ENCODE results near the gene LRP5.
"Not testable (repeated sequence)": the region's sequence is repeated elsewhere in the genome, so short reads cannot be mapped to it uniquely, and the experiment has no call there.

LRP5 gene

DNA sequence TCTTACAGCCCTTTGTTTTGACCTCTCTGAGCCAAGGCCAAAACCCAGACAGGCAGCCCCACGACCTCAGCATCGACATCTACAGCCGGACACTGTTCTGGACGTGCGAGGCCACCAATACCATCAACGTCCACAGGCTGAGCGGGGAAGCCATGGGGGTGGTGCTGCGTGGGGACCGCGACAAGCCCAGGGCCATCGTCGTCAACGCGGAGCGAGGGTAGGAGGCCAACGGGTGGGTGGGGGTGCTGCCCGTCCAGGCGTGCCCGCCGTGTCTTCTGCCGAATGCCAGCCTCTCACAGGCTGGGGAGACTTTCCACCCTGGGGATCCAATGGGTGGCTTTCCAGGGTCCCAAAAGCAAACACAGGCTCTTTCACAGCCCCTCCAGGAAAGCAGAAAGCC, 111.1 kb downstream of the LRP5 start:
- no peak for DNase-seq (ENCODE audit: low read depth)

DNA sequence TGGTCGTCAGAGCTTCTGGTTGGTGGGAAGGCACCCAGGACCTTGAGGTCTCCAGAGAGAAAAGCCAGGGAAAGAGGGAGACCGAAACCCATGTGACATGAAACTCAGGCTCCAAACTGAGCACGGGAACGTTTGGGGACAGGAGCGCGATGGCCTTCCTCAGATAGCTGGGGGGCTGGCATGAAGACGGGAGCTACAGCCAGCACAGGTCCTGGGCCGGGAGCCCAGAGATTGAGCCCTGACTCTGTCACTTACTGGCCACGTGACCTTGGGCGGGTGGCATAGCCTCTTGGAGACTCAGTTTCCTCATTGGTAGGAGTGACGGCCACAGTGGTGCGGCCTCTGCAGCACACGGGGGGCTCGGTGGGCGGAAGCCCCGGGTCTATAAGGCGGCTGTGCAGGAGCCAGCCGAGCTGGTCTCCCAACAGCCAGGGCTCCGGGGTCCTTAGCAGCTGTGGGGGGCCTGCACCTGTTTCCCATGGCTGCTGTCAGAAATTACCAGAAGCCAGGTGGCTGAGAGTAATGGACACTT, 111.8 kb downstream of the LRP5 start:
- no peak for DNase-seq (ENCODE audit: low read depth)

DNA sequence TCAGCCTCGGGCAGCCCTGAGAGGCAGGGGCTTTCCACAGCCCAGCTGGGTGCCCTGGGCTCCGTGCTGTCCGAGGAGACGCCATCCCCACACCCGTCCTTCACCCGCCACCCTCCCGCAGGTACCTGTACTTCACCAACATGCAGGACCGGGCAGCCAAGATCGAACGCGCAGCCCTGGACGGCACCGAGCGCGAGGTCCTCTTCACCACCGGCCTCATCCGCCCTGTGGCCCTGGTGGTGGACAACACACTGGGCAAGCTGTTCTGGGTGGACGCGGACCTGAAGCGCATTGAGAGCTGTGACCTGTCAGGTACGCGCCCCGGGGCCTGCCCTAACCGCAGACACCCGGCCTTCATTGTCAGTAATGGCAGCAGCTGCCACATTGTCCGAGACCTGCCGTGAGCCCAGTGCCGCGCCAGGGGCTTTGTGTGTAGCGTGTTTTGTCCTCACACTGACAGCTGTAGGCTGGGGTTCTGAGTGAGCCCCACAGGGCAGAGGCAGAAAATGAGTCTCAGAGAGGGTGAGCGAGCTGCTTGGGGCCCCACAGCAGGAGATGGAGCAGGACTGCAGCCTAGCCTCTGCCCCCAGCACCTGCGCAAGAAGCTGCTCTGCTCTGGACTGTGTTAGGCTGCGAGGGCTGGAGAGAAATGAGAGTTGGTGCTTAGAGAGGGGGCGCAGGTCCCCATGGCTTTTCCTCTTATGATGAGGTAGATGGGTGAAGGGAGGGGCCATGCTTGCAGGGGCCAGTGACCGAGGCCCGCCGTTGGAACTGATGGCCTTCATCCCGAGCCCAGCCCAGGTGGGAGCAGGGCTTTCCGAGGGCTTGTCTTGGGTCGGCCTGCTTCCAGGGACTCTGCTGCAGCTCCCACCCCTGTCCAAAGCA, 112.8 kb downstream of the LRP5 start:
- no peak for DNase-seq (ENCODE audit: low read depth)

DNA sequence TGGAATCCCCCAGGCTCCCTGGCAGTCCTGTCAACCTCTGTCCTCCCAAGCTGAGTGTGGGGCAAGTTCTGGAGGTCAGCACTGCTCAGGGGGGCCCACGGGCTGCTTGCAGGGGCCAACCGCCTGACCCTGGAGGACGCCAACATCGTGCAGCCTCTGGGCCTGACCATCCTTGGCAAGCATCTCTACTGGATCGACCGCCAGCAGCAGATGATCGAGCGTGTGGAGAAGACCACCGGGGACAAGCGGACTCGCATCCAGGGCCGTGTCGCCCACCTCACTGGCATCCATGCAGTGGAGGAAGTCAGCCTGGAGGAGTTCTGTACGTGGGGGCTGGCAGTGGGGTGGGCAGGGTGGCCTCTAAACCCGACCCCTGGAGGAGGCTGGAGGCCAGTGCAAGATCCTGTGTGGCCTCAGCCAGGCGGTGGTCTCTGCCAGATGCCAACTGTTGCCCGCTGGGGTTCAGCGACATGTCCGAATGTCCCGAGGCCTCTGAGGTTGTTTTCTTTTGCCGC, 113.5 kb downstream of the LRP5 start:
- DNase-seq (ENCODE audit: low read depth): no peak

DNA sequence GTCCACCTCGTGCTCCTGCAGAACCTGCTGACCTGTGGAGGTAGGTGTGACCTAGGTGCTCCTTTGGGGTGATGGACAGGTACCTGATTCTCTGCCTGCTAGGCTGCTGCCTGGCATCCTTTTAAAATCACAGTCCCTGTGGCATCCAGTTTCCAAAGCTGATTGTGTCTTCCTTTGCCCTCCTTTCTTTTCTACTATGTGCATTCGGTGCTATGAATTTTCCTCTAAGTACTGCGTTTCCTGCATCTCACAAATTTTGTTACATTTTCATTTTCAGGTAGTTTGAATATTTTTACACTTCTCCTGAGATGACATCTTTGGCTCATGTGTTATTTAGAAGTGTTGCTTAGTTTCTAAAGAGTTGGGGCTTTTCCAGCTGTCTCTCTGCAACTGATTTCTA, 117.3 kb downstream of the LRP5 start:
- DNase-seq (ENCODE audit: low read depth): no peak

DNA sequence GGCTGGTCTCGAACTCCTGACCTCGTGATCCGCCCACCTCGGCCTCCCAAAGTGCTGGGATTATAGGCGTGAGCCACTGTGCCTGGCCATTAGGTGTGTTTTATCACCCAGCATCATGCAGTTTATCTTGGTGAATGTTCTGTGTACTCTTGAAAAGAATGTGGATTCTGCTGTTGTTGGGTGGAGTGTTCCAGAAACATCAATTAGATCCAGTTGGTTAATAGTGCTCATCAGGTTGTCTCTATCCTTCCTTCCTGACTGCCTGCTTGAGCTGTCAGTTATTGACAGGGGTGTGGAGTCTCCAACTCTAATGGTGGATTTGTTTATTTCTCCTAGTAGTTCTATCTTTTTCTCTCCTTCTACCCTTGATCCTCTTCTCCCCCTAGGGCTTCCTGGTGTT, 118.0 kb downstream of the LRP5 start:
- no peak for DNase-seq (ENCODE audit: low read depth)

DNA sequence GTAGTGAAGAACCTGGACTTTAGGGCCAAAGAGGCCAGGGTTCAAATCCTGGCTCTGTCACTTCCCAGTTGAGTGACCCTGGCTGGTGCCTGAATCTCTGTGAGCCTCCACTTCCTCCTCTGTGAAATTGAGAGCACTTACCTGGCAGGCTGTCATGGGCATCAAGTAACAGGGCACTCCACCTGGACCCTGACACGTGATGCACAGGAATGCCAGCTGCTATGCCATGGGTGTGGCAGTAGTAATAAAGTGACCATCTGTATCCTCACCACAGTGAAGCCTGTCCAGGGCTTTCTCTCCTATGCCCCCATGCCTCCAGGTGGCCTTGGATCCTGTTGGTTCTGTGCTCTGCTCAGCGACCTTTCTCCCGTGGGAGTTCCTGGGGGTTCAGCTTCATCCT, 118.4 kb downstream of the LRP5 start:
- DNase-seq (ENCODE audit: low read depth): no peak

DNA sequence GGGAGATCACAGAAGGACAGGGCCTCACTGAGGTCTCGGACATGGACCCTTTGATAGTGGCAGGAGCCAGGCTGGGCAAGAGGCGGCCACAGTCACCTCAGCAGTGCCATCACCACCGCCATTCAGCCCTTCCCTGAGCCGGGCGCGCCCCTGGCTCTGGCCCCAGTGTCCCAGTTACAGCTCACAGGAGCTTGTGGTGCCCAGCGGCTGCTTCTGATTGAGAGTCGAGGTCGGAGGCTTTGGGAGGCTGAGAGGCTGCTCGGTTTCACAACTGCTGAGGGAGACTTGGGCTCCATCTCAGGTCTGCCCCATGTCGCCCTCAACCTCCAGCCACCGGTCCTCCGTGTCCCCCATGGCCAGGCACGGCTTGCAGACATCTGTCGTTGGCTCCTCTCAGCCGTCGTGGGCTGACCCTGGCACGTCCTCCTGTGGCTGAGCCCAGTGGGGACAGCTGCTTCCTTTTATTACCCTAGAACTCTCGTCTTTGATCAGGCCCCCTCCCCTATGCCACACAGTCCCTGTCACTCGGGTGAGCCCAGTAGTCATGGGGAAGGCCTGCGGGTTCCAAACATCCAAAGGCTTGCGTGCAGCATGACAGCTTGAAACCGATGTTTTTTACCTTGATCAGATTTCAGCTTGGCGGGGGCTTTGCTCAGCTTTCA, 119.7 kb downstream of the LRP5 start:
- no peak for DNase-seq (ENCODE audit: low read depth)

DNA sequence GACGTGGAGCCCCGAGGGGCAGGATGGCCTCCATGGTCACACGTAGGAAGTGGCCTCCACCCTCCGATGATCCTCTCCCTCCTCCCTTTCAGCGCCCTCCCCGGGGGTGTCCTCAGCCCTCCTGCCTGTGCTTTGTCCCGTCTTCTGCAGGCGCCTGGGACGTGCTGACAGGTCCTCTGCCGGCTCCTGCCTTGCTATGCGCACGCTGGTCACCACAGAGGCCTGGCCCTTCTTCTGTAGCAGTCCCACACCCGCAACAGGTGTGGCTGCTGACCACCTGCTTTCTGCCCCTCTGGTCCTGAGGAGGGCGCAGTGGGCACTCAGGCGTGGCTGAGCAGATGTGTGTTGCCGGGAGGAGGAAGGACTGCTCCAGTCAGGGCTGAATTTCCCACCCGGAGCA, 120.5 kb downstream of the LRP5 start:
- DNase-seq (ENCODE audit: low read depth): no peak

DNA sequence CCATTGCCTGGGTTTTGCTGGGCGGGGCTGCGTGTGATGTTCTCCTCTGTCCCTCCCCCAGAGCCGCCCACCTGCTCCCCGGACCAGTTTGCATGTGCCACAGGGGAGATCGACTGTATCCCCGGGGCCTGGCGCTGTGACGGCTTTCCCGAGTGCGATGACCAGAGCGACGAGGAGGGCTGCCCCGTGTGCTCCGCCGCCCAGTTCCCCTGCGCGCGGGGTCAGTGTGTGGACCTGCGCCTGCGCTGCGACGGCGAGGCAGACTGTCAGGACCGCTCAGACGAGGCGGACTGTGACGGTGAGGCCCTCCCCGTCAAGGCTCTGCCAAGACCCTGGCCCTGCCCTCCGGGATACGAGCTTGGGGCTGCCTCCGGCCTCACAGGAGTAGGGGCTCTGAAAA, 121.2 kb downstream of the LRP5 start:
- DNase-seq (ENCODE audit: low read depth): no peak

DNA sequence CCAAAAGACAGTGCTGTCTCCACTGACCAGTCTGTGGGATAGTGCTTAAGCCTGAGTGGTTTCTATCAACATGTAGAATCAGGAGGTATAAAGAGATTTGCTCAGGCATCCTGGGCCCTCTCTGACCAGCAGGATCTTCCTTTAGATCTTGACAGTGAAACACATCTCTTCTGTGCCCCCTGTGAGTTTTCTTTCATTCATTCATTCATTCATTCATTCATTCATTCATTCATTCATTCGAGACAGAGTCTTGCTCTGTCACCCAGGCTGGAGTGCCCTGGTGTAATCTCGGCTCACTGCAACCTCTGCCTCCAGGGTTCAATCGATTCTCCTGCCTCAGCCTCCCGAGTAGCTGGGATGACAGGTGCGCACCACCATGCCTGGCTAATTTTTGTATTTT, 121.8 kb downstream of the LRP5 start:
- not testable (repeated sequence) for DNase-seq (ENCODE audit: low read depth)

DNA sequence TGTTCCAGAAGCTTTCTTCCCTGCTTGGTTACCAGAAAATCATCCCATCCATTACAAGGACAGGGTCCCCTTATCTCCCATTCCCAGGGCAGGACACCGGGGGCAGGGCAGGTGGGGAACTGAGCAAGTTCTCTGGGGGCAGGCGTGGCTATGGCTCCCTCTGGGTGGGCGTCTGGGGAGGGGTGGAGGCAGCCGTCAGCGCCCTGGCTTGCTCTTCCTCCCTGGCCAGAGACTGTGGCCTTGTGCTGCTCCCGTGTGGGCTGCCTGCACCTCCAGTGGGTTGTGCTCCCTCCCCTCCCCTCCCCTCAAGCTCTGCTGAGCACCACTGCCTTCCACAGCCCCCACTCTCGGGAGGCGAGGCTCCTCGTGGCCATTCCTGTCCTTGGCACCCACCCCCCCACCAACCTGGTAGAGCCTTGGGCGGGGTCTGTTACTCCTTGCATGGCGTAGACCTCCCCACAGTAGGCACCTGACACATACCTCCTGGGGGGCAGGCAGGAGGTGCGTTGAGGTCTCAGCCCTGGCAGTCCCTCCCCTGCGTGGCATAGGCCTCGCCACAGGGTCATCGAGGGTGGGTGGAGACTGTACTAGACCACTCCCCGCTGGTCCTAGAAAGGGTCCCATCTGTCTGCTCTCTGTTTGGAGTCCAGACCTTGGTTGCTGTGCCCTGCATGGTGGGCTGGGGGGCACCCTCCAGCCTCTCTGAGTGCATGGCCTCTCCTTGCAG, 123.9 kb downstream of the LRP5 start:
- no peak for DNase-seq (ENCODE audit: low read depth)

DNA sequence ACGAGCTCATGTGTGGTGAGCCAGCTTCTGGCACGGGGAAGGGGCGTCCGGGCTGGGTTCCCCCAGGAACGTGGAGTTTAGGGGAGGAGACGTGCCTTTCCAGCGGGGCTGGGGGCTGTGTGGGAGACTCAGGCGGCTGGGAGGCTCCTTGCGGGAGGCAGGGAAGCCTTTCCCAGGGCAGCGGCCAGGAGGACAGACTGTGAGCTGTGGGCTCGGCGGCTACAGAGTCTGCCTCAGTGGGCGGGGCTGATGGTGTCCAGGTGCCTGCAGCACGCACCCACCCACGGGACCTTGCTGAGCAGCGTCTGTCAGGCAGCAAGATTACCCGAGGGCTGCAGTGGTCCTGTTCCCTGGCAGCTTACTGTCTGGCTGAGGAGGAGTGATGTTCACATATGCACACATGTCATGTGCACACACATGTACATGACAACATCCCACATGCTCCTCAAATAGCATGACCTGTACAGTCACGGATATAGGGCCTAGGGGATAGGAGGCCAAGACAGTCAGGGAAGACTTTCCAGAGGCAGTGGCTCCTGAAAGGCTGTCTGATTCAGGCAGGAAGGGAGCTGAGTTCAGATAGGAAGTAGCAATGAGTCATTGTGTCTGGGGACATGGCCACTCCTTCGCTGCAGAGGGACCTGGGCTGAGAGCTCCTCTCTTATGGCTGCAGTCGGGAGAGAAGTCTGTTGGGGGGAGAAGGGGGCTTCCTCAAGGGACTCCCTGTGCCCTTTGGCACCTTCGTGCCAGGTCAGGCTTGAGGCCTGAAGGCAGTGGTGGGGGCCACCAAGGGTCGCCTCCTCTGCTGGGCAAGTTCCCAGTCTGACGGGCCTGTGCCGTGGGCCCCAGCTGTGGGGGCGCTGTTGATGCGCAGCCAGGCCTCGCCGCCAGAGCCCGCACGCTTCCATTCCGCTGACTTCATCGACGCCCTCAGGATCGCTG, 124.9 kb downstream of the LRP5 start:
- DNase-seq (ENCODE audit: low read depth): peak; percentile 42

DNA sequence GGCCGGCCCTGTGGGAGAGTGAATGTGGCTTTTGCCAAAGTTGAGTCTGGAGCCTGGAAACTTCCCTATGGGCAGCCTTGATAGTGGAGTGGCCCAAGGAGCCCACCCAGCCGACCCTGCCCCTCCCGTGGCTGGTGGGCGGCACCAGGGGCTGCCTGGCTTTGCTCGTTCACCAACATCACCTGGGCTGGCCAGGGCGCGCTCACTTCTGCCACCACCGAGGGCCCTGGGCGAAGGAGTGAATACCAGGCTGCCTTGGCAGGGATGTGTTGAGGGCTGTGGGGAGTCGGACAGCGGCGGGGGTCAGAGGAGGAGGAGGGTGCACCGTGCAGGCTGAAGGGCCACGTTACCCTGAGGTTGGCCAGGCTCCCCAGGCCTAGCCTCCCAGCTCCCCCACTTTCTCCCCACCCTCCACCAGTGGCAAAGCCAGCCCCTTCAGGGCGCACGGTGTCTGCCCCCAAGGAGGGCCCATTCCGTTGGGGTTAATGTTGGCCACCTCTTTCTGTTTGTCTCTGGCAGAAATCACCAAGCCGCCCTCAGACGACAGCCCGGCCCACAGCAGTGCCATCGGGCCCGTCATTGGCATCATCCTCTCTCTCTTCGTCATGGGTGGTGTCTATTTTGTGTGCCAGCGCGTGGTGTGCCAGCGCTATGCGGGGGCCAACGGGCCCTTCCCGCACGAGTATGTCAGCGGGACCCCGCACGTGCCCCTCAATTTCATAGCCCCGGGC, 125.7 kb downstream of the LRP5 start:
- DNase-seq (ENCODE audit: low read depth): no peak

DNA sequence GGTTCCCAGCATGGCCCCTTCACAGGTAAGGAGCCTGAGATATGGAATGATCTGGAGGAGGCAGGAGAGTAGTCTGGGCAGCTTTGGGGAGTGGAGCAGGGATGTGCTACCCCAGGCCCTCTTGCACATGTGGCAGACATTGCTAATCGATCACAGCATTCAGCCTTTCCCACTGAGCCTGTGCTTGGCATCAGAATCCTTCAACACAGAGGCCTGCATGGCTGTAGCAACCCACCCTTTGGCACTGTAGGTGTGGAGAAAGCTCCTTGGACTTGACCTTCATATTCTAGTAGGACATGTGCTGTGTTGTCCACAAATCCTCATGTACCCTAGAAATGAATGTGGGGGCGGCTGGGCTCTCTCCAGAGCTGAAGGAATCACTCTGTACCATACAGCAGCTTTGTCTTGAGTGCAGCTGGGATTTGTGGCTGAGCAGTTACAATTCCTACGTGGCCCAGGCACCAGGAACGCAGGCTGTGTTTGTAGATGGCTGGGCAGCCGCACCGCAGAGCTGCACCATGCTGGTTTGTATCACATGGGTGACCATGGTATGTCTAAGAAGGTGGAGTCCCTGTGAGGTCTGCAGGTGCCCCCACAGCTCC, 126.4 kb downstream of the LRP5 start:
- DNase-seq (ENCODE audit: low read depth): no peak

DNA sequence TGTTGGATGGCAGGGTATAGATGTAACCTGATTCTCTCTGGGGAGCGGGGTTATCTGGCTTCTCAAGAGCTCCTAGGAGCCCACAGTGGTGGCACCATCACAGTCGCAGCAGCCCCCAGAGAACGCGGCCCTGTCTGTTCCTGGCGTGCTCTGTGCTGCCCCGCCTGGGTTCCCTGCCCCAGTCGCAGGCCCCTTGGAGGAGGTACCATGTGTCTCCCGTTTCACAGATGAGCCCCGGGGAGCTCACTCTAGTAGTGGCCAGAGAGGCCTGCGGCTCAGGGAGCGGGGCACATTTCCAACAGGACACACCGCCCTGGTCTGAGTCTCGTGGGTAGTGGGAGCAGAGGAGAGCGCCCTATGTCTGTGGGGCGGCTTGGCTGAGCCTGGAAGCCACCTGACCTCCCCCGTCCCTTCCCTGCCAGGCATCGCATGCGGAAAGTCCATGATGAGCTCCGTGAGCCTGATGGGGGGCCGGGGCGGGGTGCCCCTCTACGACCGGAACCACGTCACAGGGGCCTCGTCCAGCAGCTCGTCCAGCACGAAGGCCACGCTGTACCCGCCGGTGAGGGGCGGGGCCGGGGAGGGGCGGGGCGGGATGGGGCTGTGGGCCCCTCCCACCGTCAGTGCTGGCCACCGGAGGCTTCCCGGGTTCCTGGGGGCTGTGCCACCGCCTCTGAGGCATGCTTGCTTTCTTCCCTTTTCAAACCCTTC, 127.1 kb downstream of the LRP5 start:
- DNase-seq (ENCODE audit: low read depth): no peak

DNA sequence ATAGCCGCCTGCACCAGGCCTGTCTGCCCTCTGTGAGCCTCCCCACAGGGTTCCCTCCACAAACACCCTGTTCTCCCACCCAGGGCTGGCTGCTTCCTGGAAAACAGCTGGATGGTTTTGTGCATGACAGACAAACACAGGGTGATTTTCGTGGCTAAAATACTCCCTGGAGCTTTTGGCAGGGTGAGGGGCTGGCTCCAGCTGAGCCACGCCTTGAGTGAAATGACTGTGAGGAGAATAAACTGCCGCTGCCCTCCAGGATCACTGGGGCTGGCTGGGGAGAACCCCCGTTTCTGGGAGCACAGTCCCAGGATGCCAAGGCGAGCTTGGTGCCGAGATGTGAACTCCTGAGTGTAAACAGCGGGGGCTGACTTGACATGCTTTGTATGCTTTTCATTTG, 127.8 kb downstream of the LRP5 start:
- DNase-seq (ENCODE audit: low read depth): no peak

DNA sequence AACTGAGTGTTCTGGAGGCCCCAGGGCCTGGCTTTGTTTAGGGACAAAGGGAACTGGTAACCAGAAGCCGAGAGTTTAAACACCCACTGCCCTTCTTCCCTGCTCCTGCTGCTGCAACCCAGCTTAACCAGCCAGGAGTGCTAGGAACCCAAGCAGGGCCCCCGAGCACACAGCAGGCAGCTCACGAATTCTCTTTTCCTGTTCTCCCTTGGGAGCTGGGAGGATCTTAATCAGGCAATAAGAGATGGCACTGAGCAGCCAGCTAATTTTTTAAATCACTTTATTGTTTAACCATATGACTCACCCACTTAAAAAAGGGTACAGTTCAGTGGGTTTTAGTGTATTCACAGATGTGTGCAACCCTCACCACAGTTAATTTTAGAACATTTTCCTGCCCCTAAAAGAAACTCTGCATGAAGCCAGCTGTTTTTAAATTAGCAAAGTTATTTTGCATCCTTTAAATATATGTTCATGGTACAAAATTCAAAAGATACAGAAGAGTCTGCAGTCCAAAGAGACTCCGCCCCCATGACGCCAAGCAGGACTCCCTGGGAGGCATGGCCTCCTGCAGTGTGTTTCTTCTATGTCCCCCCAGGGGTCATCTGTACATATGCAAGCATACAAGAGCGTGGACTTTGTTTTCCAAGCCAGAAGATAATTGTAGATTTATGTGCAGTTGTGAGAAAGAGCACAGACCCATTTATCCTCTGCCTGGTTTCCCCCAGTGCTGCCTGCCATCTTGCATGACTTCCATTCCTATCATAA, 129.3 kb downstream of the LRP5 start:
- no peak for DNase-seq (ENCODE audit: low read depth)

DNA sequence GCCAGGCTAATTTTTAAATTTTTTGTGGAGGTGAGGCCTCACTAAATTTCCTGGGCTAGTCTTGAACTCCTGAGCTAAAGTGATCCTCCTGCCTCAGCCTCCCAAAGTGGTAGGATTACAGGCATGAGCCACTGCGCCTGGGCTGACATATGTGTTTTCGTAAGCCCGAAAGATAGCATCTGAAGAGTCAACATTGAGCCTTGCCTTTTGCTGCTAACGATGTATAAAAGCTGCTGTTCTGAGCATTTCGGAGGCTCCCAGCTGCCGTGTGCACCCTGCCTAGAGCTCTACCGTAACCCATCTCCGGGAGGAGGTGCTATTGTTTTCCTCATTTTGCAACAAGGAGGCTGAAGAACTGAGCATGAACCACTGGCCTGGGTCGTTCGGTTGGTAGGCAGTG, 130.0 kb downstream of the LRP5 start:
- DNase-seq (ENCODE audit: low read depth): no peak

Measured in GM04504 (cell line).